HEK293T (cell line): ENCODE results near the gene STX3.

Experiments
- BHLHE40 ChIP-seq: fragments of 450-650 bp; IDR thresholded peaks from 2 replicates; pipeline ENCODE4 v1.6.1; 2016; ENCODE audit warnings: mild to moderate bottlenecking, moderate library complexity, borderline replicate concordance
- ELF4 ChIP-seq: fragments of 450-650 bp; IDR thresholded peaks from 2 replicates; pipeline ENCODE4 v1.6.1; 2017; ENCODE audit warnings: antibody characterized with exemption
- L3MBTL2 ChIP-seq: fragments of 450-650 bp; conservative IDR thresholded peaks from 2 replicates; pipeline ENCODE4 v1.6.1; 2016; ENCODE audit warnings: mild to moderate bottlenecking

DNA sequence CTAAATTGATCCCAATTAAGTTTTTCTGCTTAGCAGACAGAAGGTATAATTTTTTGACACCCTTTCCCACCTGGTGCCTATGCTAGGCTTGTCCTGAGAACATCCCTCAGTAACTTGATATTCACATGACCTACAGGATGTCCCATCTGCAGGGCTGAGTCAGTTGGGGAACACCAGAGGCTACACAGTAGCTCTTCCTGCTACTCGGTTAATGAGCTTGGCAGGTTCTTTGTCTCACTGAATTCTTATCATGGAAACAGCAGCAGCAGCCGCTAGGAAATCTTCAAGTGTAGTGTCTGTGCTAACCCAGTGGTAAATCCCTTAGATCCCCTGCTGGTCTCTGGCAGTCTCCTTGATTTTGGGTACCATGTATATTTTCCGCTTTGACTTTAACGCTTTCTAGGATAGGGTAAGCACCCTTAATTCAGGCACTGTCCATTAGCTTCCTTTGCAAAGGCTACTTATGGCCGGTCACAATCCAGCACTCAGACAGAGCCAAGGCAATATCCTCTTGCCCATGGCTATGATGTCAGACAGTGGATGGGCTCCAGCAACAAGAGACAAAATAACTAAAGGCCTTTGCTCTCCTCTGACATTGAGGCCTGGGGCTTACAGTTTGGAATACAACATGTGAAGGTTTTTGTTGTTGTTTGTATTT, 46.9 kb downstream of the STX3 start:
- TF ChIP-seq ELF4 (no peak), BHLHE40 (no peak), L3MBTL2 (no peak)
